A549 (cell line): Measurements from ENCODE around the gene RBM15. TPM values are rescaled to one million over a fixed set of nuclear protein-coding genes. Genes with fewer than 3 reads are reported as not detected.
A peak's percentile ranks its signal among the peaks of the same experiment; 100 is the strongest.

ENCODE experiments used
- ATAC-seq, 2 experiments: fragments of 200-7000 bp in 1 of 2; fragments of >200 bp in 1 of 2; cut with Nextera tagmentation in 1 of 2; cut with Tn5 transposase in 1 of 2; 3 replicates each; pipeline versions ENCODE4 v1.8.0 to v1.9.1; 2018 to 2020; ENCODE audit warnings: mild to moderate bottlenecking in 1 of 2, moderate library complexity in 1 of 2
- CTCF ChIA-PET: fragments of 300-600 bp; sonication (Branson Sonifier 250); formaldehyde crosslinking; extraction: SDS; loops from one replicate; lab custom pipeline; 2021; ENCODE audit warnings: antibody characterized with exemption, inconsistent platforms; lab: Yijun Ruan, JAX
- POLR2A ChIA-PET: fragments of 350-600 bp; formaldehyde crosslinking; extraction: SDS; loops from one replicate; lab custom pipeline; 2021; ENCODE audit warnings: antibody characterized with exemption, inconsistent platforms; lab: Yijun Ruan, JAX
- DNase-seq, 2 experiments: peaks; one replicate each; pipeline versions ENCODE4 v3.0.0 to v3.0.0-alpha.2; 2011 to 2016; ENCODE audit warnings: low read depth in 1 of 2, low spot score in 1 of 2
- FAIRE-seq: peaks from 2 replicates; lab custom pipeline; 2011; peaks lifted over from hg19 to GRCh38; lab: Jason Lieb, UNC
- H3K27ac ChIP-seq, 2 experiments: fragments of >200 bp; sonication (Bioruptor Twin); formaldehyde crosslinking; 3 replicates each; pipeline ENCODE4 v1.5.1; 2016 to 2017
- H3K4me1 ChIP-seq: fragments of >200 bp; sonication (Bioruptor Twin); formaldehyde crosslinking; 3 replicates; pipeline ENCODE4 v1.6.1; 2016
- H3K4me2 ChIP-seq: fragments of >200 bp; sonication (Bioruptor Twin); formaldehyde crosslinking; 3 replicates; pipeline ENCODE4 v1.6.1; 2016
- H3K4me3 ChIP-seq: fragments of >200 bp; sonication (Bioruptor Twin); formaldehyde crosslinking; 3 replicates; pipeline ENCODE4 v1.5.1; 2016
- H3K9me3 ChIP-seq: fragments of >200 bp; sonication (Bioruptor Twin); formaldehyde crosslinking; 3 replicates; pipeline ENCODE4 v1.6.1; 2016
- BHLHE40 ChIP-seq: IDR thresholded peaks from 2 replicates; pipeline ENCODE4 v1.6.1; 2012; ENCODE audit warnings: low read depth, low read length, inconsistent platforms
- CHD4 ChIP-seq: fragments of 200-600 bp; sonication (generic); IDR thresholded peaks from 2 replicates; pipeline ENCODE4 v1.6.1; 2016; ENCODE audit warnings: antibody characterized with exemption, mild to moderate bottlenecking, borderline replicate concordance
- ESRRA ChIP-seq: fragments of 150-350 bp; IDR thresholded peaks from 2 replicates; pipeline ENCODE4 v1.6.1; 2014; ENCODE audit warnings: mild to moderate bottlenecking, low read length, borderline replicate concordance
- FOSB ChIP-seq: fragments of 250-450 bp; sonication (Bioruptor Pico); IDR thresholded peaks from 2 replicates; pipeline ENCODE4 v1.5.0; 2020; ENCODE audit warnings: mild to moderate bottlenecking, moderate library complexity
- FOSL2 ChIP-seq, 2 experiments: fragments of 450-650 bp in 1 of 2; fragments of >200 bp in 1 of 2; sonication (Bioruptor Twin) in 1 of 2; formaldehyde crosslinking; IDR thresholded peaks; 2 replicates each; pipeline versions ENCODE4 v1.5.0 to v1.6.1; 2016 to 2020; ENCODE audit warnings: mild to moderate bottlenecking in 1 of 2, moderate library complexity in 1 of 2
- FOXS1 ChIP-seq: fragments of 250-450 bp; sonication (Bioruptor Pico); IDR thresholded peaks from 2 replicates; pipeline ENCODE4 v1.5.0; 2020; ENCODE audit warnings: mild to moderate bottlenecking, moderate library complexity
- HES2 ChIP-seq: fragments of >200 bp; sonication (Bioruptor Twin); formaldehyde crosslinking; IDR thresholded peaks from 2 replicates; pipeline ENCODE4 v1.6.1; 2016
- HOXB13 ChIP-seq: fragments of 250-450 bp; sonication (Bioruptor Pico); IDR thresholded peaks from 2 replicates; pipeline ENCODE4 v1.5.0; 2020; ENCODE audit warnings: low read depth, mild to moderate bottlenecking, moderate library complexity
- JUNB ChIP-seq: fragments of >200 bp; sonication (Bioruptor Twin); formaldehyde crosslinking; IDR thresholded peaks from 2 replicates; pipeline ENCODE4 v1.6.1; 2016
- KDM1A ChIP-seq: fragments of 200-600 bp; sonication (generic); IDR thresholded peaks from 2 replicates; pipeline ENCODE4 v1.6.1; 2016; ENCODE audit warnings: low read depth, mild to moderate bottlenecking
- MAFK ChIP-seq: fragments of 450-650 bp; IDR thresholded peaks from 2 replicates; pipeline ENCODE4 v1.6.1; 2014; ENCODE audit not compliant: partially characterized antibody
- NFE2L2 ChIP-seq: fragments of 150-350 bp; conservative IDR thresholded peaks from 2 replicates; pipeline ENCODE4 v1.6.1; 2014; ENCODE audit warnings: low read length
- NR3C1 ChIP-seq: fragments of >200 bp; sonication (Bioruptor Twin); formaldehyde crosslinking; IDR thresholded peaks from 3 replicates; pipeline ENCODE4 v1.6.1; 2017
- POLR2A ChIP-seq: IDR thresholded peaks from 2 replicates; pipeline ENCODE4 v1.6.1; 2012; ENCODE audit warnings: mild to moderate bottlenecking, low read length
- POLR2AphosphoS2 ChIP-seq: conservative IDR thresholded peaks from 2 replicates; pipeline ENCODE4 v1.6.1; 2012; ENCODE audit warnings: low read length, improper control_type of control experiment, inconsistent platforms
- REST ChIP-seq: fragments of 200-600 bp; sonication (generic); IDR thresholded peaks from 2 replicates; pipeline ENCODE4 v1.6.1; 2016; ENCODE audit warnings: antibody characterized with exemption, mild to moderate bottlenecking, moderate library complexity
- RNF2 ChIP-seq: fragments of 200-600 bp; sonication (generic); IDR thresholded peaks from 2 replicates; pipeline ENCODE4 v1.6.1; 2016; ENCODE audit warnings: low read depth, mild to moderate bottlenecking, antibody characterized with exemption, moderate library complexity, borderline replicate concordance
- SMC3 ChIP-seq: fragments of >200 bp; sonication (Bioruptor Twin); formaldehyde crosslinking; IDR thresholded peaks from 3 replicates; pipeline ENCODE4 v1.6.1; 2018; ENCODE audit warnings: inconsistent platforms
- SREBF2 ChIP-seq: fragments of 450-650 bp; IDR thresholded peaks from 2 replicates; pipeline ENCODE4 v1.6.1; 2014; ENCODE audit warnings: mild to moderate bottlenecking, moderate library complexity
- ZC3H11A ChIP-seq: fragments of 450-650 bp; IDR thresholded peaks from 2 replicates; pipeline ENCODE4 v1.6.1; 2014; ENCODE audit warnings: antibody characterized with exemption, mild to moderate bottlenecking
- ZFP36 ChIP-seq: fragments of 450-650 bp; IDR thresholded peaks from 2 replicates; pipeline ENCODE4 v1.6.1; 2014; ENCODE audit warnings: borderline replicate concordance; ENCODE audit not compliant: partially characterized antibody
- ZSCAN20 ChIP-seq: fragments of 250-450 bp; sonication (Bioruptor Pico); IDR thresholded peaks from 2 replicates; pipeline ENCODE4 v1.8.0; 2022; ENCODE audit warnings: mild to moderate bottlenecking, moderate library complexity
- WGBS: methylation state at CpG from one replicate; pipeline ENCODE4 v1.1.6; 2017; ENCODE audit errors: missing lambda C conversion rate; 5-methylcytosine and 5-hydroxymethylcytosine counted together
- polyA plus RNA-seq, 4 experiments: library from polyadenylated mRNA; depleted of rRNA in 3 of 4; stranded (reverse); fragments of >200 nt; fragmentation: RNase III in 1 of 4; extraction: RNeasy Plus Mini Kit Qiagen cat#74134 plus additional on column Dnase treatment in 1 of 4; gene quantifications; 2 replicates in 3 of 4; 3 replicates in 1 of 4; pipeline ENCODE4 v1.2.3, GENCODE V29; 2011 to 2017

RBM15 gene
- polyA plus RNA-seq, 2 of the 4 experiments (the other 2 are of a cell fraction): 8.7 to 14.0 TPM

GRCh38 chr1:110350360-110350759 is 11.2 kb downstream of the RBM15 start:
- POLR2A ChIA-PET: no interaction called here
- ATAC-seq: no peak
- WGBS: 100% methylated on average over 2 of the region's 2 CpGs
- TF ChIP-seq SREBF2: no peak
- no peak for TF ChIP-seq ZC3H11A
- no peak for TF ChIP-seq JUNB
- no peak for TF ChIP-seq SMC3
- no peak for TF ChIP-seq ZSCAN20 (CRISPR knock-in tag)
- no peak for TF ChIP-seq RNF2
- no peak for TF ChIP-seq KDM1A
- no peak for TF ChIP-seq BHLHE40
- TF ChIP-seq HOXB13 (CRISPR knock-in tag): no peak
- no peak for TF ChIP-seq FOXS1 (CRISPR knock-in tag)
- no peak for TF ChIP-seq HES2
- no peak for TF ChIP-seq NR3C1
- no peak for TF ChIP-seq ZFP36
- no peak for TF ChIP-seq CHD4
- TF ChIP-seq MAFK: no peak
- TF ChIP-seq ESRRA: no peak
- TF ChIP-seq NFE2L2: no peak
- TF ChIP-seq, all 56 proteins: peak for 0
- Histone ChIP-seq H3K4me1 (peaks cover 51% of the 10 kb centered on the region), H3K4me2 (peak overlapping the region; percentile 3; the same call in 1 of the 3 replicates), H3K4me3 (no peak overlapping the region), H3K9me3 (no peaks in the 10 kb centered on the region), H3K27ac (no peak overlapping the region)
- CTCF ChIA-PET: interaction anchor here (2.6 to 3.1 kb wide), 2 partner anchors 11 to 109 kb away, joined by 9 to 12 read pairs; partner anchors contain the start of gene RBM15
- DNase-seq (no peak), FAIRE-seq (no peak)

- no peak for FAIRE-seq
Measured at GRCh38 chr1:110355321-110355720, 16.1 kb downstream of the RBM15 start.

GRCh38 chr1:110356379-110356778 is 17.2 kb downstream of the RBM15 start:
- Histone ChIP-seq H3K4me1 (peaks cover 20% of the 10 kb centered on the region), H3K27ac (no peak overlapping the region), H3K4me3 (no peak overlapping the region), H3K9me3 (no peaks in the 10 kb centered on the region), H3K4me2 (no peak overlapping the region)
- no peak for ATAC-seq
- DNase-seq: no peak
- WGBS: 59% methylated on average over 2 of the region's 2 CpGs
- TF ChIP-seq RNF2: no peak
- TF ChIP-seq JUNB: no peak
- TF ChIP-seq REST: no peak
- TF ChIP-seq POLR2AphosphoS2: no peak
- ChIA-PET CTCF (interaction anchor here (1.3 kb wide), 1 partner anchor 55 kb away, joined by 3 read pairs; no protein-coding TSS in a partner anchor), POLR2A (no interaction called here)
- no peak for FAIRE-seq

More at GRCh38 chr1:110355321-110355720, 16.1 kb downstream of the RBM15 start:
- no peak for DNase-seq
- Histone ChIP-seq H3K9me3 (no peaks in the 10 kb centered on the region), H3K4me3 (no peak overlapping the region), H3K27ac (no peak overlapping the region), H3K4me1 (peaks cover 29% of the 10 kb centered on the region)
- CTCF ChIA-PET: no interaction called here
- WGBS: 39% methylated on average over 1 of the region's 1 CpG
- TF ChIP-seq FOSB (CRISPR knock-in tag) (no peak), FOSL2 (IDR thresholded peaks at IDR 0.05) (no peak), FOSL2 (CRISPR knock-in tag; IDR thresholded peaks at IDR 0.05) (no peak), POLR2A (no peak), FOXS1 (CRISPR knock-in tag) (no peak)
- TF ChIP-seq, all 56 proteins: peak for 0
- H3K4me2 ChIP-seq: no peak overlapping the region
- POLR2A ChIA-PET: no interaction called here
- ATAC-seq: no peak
